Right cardiac atrium (tissue), 5 donors: ENCODE measurements around the gene SEC23A. TPM values are rescaled to one million over a fixed set of nuclear protein-coding genes. Genes with fewer than 3 reads are reported as not detected.

ENCODE experiments used
- ATAC-seq, 2 donors: fragments of 200-7000 bp; cut with Tn5 transposase; one replicate each; pipeline versions ENCODE4 v1.8.0 to v1.9.1; 2020; ENCODE audit warnings: moderate library complexity in 2 of 2, mild to moderate bottlenecking in 1 of 2
- DNase-seq, 3 donors: peaks; one replicate each; pipeline ENCODE4 v3.0.0-alpha.2; 2020
- H3K27ac ChIP-seq: one replicate; pipeline ENCODE4 v1.5.1; 2013; ENCODE audit warnings: mild to moderate bottlenecking, low read length, control low read depth, moderate library complexity
- H3K27me3 ChIP-seq: one replicate; pipeline ENCODE4 v1.6.1; 2013; ENCODE audit not compliant: control insufficient read depth, insufficient read depth
- H3K4me1 ChIP-seq: one replicate; pipeline ENCODE4 v1.6.1; 2013; ENCODE audit warnings: low read length; ENCODE audit not compliant: control insufficient read depth, insufficient read depth
- H3K4me3 ChIP-seq: one replicate; pipeline ENCODE4 v1.5.1; 2013; ENCODE audit warnings: low read length, control low read depth
- H3K9me3 ChIP-seq: one replicate; pipeline ENCODE4 v1.6.1; 2013; ENCODE audit warnings: low read length; ENCODE audit not compliant: control insufficient read depth
- WGBS: extraction: QIAGEN DNeasy Blood & Tissue Kit; methylation state at CpG from one replicate; pipeline ENCODE4 v1.1.7; 2013; 5-methylcytosine and 5-hydroxymethylcytosine counted together
- intact Hi-C, 4 donors: fragments of 100-400 bp; cut with DNase I; formaldehyde crosslinking; loops; one replicate each; pipeline versions ENCODE4 v1.11.0 to v1.14.0; 2022 to 2023
- polyA plus RNA-seq: library from polyadenylated mRNA; stranded (reverse); fragments of 200-250 nt; gene quantifications from one replicate; pipeline ENCODE4 v1.2.3, GENCODE V29; 2013
- total RNA-seq, 4 donors: library from RNA; stranded (reverse); fragmentation: NEBNext Ultra II Directional; extraction: Animal tissue kit (Norgen Biotek cat#: 25700); gene quantifications; one replicate each; pipeline ENCODE4 v1.2.1, GENCODE V29; 2021
- donor health status: healthy with polysubstance abuse.
- donor health status: DM: no; HTN: yes; CAD: no.
- donor health status: DM: no; HTN: no; CAD: no.
- donor health status: DM: no; HTN: yes; CAD: no; lungs with severe emphysema.
- donor health status: DM: yes; HTN: yes; CAD: no.

The SEC23A gene
- total and polyA plus RNA-seq, 5 donors, result 35.2 to 129 (median 81.4) TPM

DNA sequence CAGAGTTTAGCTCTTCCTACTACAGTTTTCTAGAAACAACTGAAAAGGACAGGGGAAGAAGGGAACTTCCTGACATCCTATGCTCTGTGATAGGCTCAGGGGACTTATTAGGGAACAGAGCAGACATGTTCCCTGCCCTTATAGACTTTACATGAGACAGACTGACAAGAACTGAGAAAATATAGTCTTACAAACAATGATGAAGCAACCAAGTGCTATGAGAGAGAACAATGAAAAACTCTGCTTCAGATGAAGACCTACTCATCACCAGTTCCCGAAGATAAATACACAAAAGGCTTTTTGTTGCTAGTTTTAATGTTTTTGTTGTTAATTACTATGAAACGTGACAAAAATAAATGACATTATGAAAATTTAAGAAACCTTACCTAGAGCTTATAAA lies 115.3 kb downstream of the SEC23A start:
- 80% methylated on average over 2 of the region's 2 CpGs for WGBS
- intact Hi-C loops, result no loop called here

GRCh38 chr14:38982837-38983236 lies 120.2 kb downstream of the SEC23A start:
- no peak overlapping the region for H3K27ac ChIP-seq
- no peak for ATAC-seq
- intact Hi-C loops, result no loop called here
- no peak overlapping the region for H3K4me3 ChIP-seq
- no peaks in the 10 kb centered on the region for H3K9me3 ChIP-seq
- 0% methylated on average over 1 of the region's 1 CpG for WGBS
- no peaks in the 10 kb centered on the region for H3K4me1 ChIP-seq
- DNase-seq, result no peak
- H3K27me3 ChIP-seq, result no peaks in the 10 kb centered on the region

More for the DNA sequence above, 115.3 kb downstream of the SEC23A start:
- Histone ChIP-seq H3K9me3 (no peaks in the 10 kb centered on the region), H3K4me3 (no peak overlapping the region), H3K27ac (no peak overlapping the region), H3K4me1 (peaks cover 2% of the 10 kb centered on the region), H3K27me3 (no peaks in the 10 kb centered on the region)
- ATAC-seq (no peak), DNase-seq (no peak)

DNA sequence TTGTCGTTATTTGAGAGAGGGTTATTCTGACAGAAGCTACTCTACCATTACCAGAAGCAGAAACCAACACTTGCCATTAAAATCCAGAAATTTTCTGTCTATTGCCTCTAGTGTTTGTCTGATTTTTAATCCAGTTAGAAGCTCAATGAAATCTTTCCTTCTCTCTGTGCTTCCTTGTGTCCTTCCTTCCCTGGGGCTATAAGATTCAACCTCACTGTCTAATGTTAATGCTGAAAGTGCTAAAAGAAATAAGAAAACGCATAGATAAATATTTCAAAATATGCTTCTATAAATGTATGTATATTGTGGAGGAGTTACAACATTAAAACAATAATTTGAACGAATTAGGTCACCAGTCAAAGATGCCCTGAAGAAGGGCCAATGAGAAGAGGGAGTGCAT lies 120.8 kb downstream of the SEC23A start:
- H3K27me3 ChIP-seq, result no peaks in the 10 kb centered on the region
- no peaks in the 10 kb centered on the region for H3K9me3 ChIP-seq
- no peak for ATAC-seq
- H3K27ac ChIP-seq, result no peak overlapping the region
- no peak overlapping the region for H3K4me3 ChIP-seq
- intact Hi-C loops, result no loop called here
- no peaks in the 10 kb centered on the region for H3K4me1 ChIP-seq
- 88% methylated on average over 3 of the region's 3 CpGs for WGBS
- DNase-seq, result no peak

Other genes starting within 250 kb of the SEC23A start
- 1 to 10 TPM; 6.4 to 8.8 (median 6.9) TPM for gene GEMIN2, start 11.1 kb upstream of the SEC23A start, total RNA-seq
- 6.4 TPM for gene GEMIN2, start 11.1 kb upstream of the SEC23A start, polyA plus RNA-seq
- gene TRAPPC6B, start 67.1 kb upstream of the SEC23A start, total RNA-seq, result 10 to 100 TPM; 22.0 to 26.6 (median 23.1) TPM
- gene TRAPPC6B, start 67.1 kb upstream of the SEC23A start, polyA plus RNA-seq, result 10.3 TPM
- 10 to 100 TPM; 25.2 to 32.5 (median 29.6) TPM for gene PNN, start 72.0 kb upstream of the SEC23A start, total RNA-seq
- 22.4 TPM for gene PNN, start 72.0 kb upstream of the SEC23A start, polyA plus RNA-seq
- 10 to 100 TPM; 17.7 to 32.7 (median 24.5) TPM for gene MIA2, start 130.7 kb upstream of the SEC23A start, total RNA-seq
- gene MIA2, start 130.7 kb upstream of the SEC23A start, polyA plus RNA-seq, result 21.8 TPM